ENCODE results near the gene ZFP36L2. TPM values are rescaled to one million over a fixed set of nuclear protein-coding genes. Genes with fewer than 3 reads are reported as not detected.

ZFP36L2 gene
- total RNA-seq, 2 donors from 2014 or later: 64.0 to 82.1 TPM

DNA sequence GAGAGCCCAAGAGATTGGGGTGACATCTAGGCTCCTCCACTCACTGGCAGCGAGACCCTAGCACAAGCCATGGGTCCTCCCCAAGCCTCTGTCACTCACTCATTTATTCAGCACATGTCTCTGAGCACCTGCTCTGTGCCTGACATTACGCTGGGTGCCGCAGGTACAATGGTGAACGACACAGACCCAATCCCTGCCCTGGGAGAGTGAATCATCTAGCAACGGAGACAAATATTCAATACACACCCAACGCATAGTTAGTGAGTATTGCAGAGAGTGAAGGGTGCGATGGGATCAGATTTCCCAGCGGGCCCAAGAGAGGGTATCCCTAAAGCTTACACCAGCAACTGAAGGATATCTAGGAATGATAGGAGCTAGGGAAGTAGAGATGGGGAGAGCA, 45.5 kb downstream of the ZFP36L2 start:
- intact Hi-C loops (cut with DNase I): no loop called here
- no peak for DNase-seq
- ATAC-seq: no peak

DNA sequence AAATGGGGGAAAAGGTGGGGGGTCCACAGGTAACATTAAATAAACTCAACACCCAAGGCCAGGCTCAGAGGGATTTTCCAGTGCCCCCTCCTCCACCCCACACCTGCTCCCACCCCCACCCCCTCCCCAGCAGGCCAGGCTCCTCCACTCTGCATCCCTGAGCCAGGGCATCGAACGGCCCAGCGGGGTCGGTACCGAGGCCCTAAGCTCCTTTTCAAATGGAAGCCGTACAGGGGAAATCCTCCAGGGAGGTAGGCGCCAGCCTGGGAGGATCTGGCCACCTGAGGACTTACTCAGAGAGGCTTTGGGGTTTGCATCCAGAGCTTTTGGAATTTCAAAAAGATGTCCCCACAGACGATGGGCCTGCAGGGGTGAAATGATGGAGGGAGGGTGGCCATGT, 46.5 kb downstream of the ZFP36L2 start:
- DNase-seq (no peak), ATAC-seq (no peak)
- intact Hi-C loops (cut with DNase I): loop anchor here in 1 of 2 donors (5.0 kb wide), 1 partner anchor 37 kb away; no protein-coding TSS in a partner anchor

DNA sequence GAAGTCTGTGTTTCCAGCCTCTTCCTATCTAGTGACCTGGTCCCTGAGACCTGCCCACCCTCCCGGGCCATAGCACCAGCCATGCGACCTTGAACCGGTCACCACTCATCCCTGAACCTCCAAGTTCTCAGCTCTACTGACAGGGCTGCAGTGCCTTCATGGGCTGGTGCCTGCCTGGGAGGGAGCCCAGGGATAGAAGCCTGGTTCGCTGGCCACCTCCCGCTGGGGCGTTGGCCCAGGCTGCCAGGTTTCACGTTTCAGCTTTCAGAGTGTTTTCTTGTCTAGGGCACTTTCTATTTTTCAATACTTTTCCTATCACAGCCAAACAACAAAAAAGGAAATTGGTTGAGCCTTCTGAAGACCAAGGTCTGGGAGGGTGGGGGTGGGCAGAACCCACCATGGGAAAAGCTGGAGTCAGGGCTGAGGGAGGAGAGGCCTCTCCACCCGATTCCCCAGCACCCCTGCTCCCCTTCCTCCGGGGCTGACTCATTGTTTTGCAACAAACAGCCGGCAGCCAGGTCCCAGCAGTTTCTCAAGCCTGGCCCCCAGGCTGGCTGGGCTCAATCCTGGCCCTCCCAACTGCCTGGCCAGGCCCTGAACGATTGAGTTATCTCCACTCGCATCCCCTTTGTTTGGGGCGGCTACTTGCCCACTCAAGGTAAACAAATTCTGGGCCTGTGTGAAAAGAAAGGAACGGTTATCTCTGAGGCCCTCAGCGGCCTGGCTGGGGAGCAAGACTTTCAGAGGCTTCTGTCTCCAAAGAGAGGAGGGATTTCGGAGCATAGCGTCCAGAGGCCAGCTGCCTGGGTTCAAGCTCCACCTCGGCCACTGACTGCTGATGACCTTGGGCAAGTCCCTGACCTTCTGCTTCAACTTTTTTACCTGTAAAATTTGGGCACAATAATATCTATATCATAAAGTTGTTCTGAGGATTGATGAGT, 47.5 kb downstream of the ZFP36L2 start:
- intact Hi-C loops (cut with DNase I): loop anchor here in 1 of 2 donors (5.0 kb wide), 1 partner anchor 38 kb away; no protein-coding TSS in a partner anchor
- peak; percentile 84 for DNase-seq
- ATAC-seq: peak; percentile 87 to 92

DNA sequence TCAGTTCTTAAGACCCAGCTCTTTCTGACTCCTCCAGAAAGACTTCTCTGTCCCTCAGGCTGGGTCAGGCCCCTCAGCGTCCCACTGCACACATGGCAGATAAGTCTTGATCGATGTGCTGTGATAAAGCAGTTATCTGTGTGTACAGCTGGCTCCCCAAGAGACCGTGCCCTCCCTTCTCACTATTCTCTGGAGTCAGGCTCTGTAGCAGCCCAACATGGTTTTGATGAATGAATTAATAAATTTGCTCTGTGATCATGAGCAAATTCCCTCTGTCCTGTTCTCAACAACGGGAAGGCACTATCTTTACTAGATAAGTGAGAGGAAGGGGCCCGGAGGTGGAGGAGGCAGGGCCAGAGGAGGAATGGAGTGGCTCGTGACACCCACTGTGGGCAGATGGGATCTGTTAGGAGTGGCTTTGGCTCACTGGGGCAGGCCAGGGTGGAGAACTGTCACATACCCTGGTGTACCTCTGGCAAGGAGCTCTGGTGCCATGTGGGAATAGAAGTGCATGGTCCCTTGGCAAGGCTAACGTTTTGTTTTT, 48.3 kb downstream of the ZFP36L2 start:
- intact Hi-C loops (cut with DNase I): loop anchor here in 1 of 2 donors (5.0 kb wide), 1 partner anchor 39 kb away; no protein-coding TSS in a partner anchor
- DNase-seq (no peak), ATAC-seq (peak; percentile 7 to 23)

DNA sequence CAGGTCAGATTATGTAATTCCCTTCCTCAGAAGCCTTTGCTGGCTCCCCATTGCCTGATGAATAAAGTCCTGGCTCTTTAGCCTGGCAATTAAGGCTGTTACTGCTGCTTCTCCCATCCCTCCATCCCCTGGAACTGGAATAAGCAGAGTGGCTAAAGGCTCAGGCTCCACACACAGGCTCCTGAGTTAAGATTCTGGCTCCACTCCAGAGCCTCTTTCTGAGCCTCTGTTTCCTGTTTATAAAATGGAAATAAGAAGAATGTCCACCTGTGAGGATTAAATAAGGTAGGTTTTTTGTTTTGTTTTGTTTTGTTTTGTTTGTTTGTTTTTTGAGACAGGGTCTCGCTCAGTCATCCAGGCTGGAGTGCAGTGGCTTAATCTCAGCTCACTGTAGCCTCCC, 50.0 kb downstream of the ZFP36L2 start:
- intact Hi-C loops (cut with DNase I): loop anchor here in 1 of 2 donors (5.0 kb wide), 1 partner anchor 41 kb away; no protein-coding TSS in a partner anchor
- ATAC-seq (no peak), DNase-seq (no peak)

DNA sequence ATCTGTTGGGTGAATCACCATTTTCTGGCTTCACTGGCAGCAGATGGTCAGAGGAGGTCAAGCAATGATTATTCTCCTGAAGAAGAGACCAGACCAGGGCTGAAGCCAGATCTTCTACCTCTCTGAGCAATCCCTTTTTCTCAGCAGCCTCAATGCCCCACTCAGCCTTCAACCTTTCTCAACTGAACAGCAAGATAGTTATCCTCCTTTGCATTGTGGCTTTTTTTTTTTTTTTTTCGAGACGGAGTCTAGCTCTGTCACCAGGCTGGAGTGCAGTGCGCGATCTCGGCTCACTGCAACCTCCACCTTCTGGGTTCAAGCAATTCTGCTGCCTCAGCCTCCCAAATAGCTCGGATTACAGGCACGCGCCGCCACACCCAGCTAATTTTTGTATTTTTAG, 50.5 kb downstream of the ZFP36L2 start:
- no peak for ATAC-seq
- no peak for DNase-seq
- intact Hi-C loops (cut with DNase I): loop anchor here in 1 of 2 donors (5.0 kb wide), 1 partner anchor 41 kb away; no protein-coding TSS in a partner anchor

DNA sequence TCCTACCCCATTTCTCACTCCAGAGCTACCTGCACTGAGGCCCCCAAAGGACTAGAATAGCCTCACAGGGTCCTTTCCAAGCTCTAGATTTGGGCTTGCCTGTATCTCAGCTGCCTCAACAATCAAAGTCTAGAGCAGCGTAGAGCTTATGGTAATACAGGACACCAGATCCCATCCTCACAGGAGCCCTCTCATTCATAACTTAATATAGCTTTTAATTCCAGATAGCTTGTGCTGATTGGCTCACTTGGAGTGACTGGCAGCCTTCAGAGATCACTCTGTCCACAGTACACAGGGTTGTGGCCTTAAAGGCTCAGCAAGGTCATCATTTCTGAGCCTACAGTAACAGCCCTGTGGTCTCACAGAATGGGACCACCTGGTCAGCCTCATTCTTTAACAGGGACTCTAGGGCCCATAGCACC, 51.4 kb downstream of the ZFP36L2 start:
- DNase-seq (no peak), ATAC-seq (no peak)
- intact Hi-C loops (cut with DNase I): loop anchor here in 1 of 2 donors (5.0 kb wide), 1 partner anchor 42 kb away; no protein-coding TSS in a partner anchor

DNA sequence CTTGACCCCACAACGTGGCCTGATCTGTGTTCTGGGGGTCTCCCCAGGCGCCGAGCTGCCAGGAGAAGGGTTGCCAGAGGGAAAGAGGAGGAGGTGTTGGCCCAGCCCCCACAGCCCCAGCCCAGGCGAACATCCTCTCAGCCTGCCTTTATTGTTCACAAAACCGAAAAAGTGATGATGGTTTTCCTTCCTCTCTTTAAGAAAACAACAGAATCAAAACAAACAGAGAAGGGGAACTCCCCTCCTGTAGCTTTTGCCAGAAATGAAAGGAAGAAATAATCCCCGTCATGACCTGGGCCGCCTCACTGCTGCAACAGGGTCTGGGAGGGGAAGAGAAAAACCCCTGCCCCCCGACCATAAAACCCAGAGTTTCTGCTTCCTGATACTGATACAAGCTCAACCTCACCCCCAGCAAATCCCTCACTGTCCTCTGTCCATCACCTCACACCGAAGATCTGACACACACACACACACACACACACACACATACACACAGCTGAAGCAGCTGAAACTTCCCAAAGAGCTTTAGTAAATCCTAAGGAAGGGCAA, 52.0 kb downstream of the ZFP36L2 start:
- ATAC-seq: peak; percentile 6 to 35
- DNase-seq: peak; percentile 40
- intact Hi-C loops (cut with DNase I): loop anchor here in 1 of 2 donors (5.0 kb wide), 1 partner anchor 43 kb away; no protein-coding TSS in a partner anchor

Measured in left cardiac atrium (tissue), 4 donors.